Measurements from ENCODE around the gene PARD3. TPM values are rescaled to one million over a fixed set of nuclear protein-coding genes. Genes with fewer than 3 reads are reported as not detected.
A peak's percentile ranks its signal among the peaks of the same experiment; 100 is the strongest.
"Not testable (repeated sequence)": the region's sequence is repeated elsewhere in the genome, so short reads cannot be mapped to it uniquely, and the experiment has no call there.

PARD3 gene
- total RNA-seq, 1 experiment from 2014 or later: 30.0 TPM

- DNase-seq (ENCODE audit: low read depth): no peak
These were observed 17.9 kb downstream of the PARD3 start for GRCh38 chr10:34797155-34797554.

- DNase-seq (ENCODE audit: low read depth): no peak
These were observed 19.0 kb downstream of the PARD3 start for GRCh38 chr10:34796133-34796532.

GRCh38 chr10:34795334-34795733 is 19.8 kb downstream of the PARD3 start:
- DNase-seq (ENCODE audit: low read depth): no peak

GRCh38 chr10:34794835-34795234 is 20.3 kb downstream of the PARD3 start:
- no peak for DNase-seq (ENCODE audit: low read depth)

GRCh38 chr10:34793581-34793980 is 21.5 kb downstream of the PARD3 start:
- DNase-seq (ENCODE audit: low read depth): not testable (repeated sequence)

GRCh38 chr10:34792881-34793280 is 22.2 kb downstream of the PARD3 start:
- DNase-seq (ENCODE audit: low read depth): no peak

- DNase-seq (ENCODE audit: low read depth): no peak
These were observed 23.1 kb downstream of the PARD3 start for GRCh38 chr10:34791947-34792346.

GRCh38 chr10:34791228-34791627 is 23.9 kb downstream of the PARD3 start:
- no peak for DNase-seq (ENCODE audit: low read depth)

GRCh38 chr10:34789966-34790506 is 25.1 kb downstream of the PARD3 start:
- DNase-seq (ENCODE audit: low read depth): no peak

- DNase-seq (ENCODE audit: low read depth): peak; percentile 75
These were observed 28.6 kb downstream of the PARD3 start for GRCh38 chr10:34786464-34786863.

- no peak for DNase-seq (ENCODE audit: low read depth)
These were observed 33.4 kb downstream of the PARD3 start for GRCh38 chr10:34781711-34782110.

GRCh38 chr10:34780818-34781380 is 34.2 kb downstream of the PARD3 start:
- peak; percentile 83 for DNase-seq (ENCODE audit: low read depth)

GRCh38 chr10:34778237-34778636 is 36.9 kb downstream of the PARD3 start:
- DNase-seq (ENCODE audit: low read depth): no peak

- no peak for DNase-seq (ENCODE audit: low read depth)
These were observed 38.9 kb downstream of the PARD3 start for GRCh38 chr10:34776090-34776690.

- no peak for DNase-seq (ENCODE audit: low read depth)
These were observed 40.0 kb downstream of the PARD3 start for GRCh38 chr10:34775044-34775637.

- DNase-seq (ENCODE audit: low read depth): no peak
These were observed 41.2 kb downstream of the PARD3 start for GRCh38 chr10:34773636-34774630.

GRCh38 chr10:34771525-34771924 is 43.6 kb downstream of the PARD3 start:
- DNase-seq (ENCODE audit: low read depth): no peak

- no peak for DNase-seq (ENCODE audit: low read depth)
These were observed 44.0 kb downstream of the PARD3 start for GRCh38 chr10:34771106-34771505.

- DNase-seq (ENCODE audit: low read depth): no peak
These were observed 45.2 kb downstream of the PARD3 start for GRCh38 chr10:34769899-34770298.

- DNase-seq (ENCODE audit: low read depth): no peak
These were observed 46.1 kb downstream of the PARD3 start for GRCh38 chr10:34768972-34769330.

- peak; percentile 24 for DNase-seq (ENCODE audit: low read depth)
These were observed 46.7 kb downstream of the PARD3 start for GRCh38 chr10:34768261-34768971.

Data from RPMI7951 (cell line).